Smooth muscle cell of the brain vasculature (primary cell): Measurements from ENCODE around the gene DPYSL4.

ENCODE experiments used
- DNase-seq: peaks from one replicate; pipeline ENCODE4 v3.0.0-alpha.2; 2012; ENCODE audit warnings: low read depth, low spot score

The DPYSL4 gene

DNA sequence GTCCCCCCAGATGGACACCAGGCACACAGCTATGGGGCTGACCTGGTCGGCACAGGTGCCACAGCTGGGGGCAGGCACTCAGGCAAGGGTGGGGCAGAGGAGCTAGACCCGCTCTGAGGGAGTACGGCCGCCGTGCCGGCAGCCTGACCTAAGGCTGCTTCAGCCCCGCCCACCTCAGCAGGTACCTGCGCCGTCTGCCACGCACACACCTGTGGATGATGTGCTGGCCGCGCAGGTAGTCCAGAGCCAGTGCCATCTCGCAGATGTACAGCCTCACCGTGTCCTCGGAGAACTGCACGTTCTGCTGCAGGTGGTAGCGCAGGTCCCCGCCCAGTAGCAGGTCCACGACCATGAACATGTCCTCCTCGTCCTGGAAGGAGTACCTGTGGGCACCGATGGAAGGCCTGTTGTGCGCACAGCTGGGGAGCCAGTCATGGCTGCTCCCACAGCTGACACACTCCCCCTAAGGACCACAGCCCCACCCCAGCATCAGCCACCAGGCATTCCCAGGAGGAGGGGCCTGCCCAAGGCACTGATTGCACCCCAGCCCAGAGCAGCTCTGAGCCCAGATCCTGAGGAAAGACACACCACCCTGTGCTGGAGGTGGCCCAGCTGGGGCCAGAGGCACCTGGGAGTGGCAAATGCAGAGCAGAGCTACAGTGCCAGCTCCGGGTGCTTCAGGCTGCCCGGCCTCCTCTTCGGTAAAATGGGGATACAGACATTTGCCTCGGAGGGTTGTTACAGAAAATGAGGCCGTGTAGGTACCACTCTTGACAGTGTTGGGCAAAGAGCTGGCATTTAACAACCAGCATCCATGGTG is 40.0 kb downstream of the DPYSL4 start:
- no peak for DNase-seq

- no peak for DNase-seq
Measured at GRCh38 chr10:132227851-132228390, 41.2 kb downstream of the DPYSL4 start.

DNA sequence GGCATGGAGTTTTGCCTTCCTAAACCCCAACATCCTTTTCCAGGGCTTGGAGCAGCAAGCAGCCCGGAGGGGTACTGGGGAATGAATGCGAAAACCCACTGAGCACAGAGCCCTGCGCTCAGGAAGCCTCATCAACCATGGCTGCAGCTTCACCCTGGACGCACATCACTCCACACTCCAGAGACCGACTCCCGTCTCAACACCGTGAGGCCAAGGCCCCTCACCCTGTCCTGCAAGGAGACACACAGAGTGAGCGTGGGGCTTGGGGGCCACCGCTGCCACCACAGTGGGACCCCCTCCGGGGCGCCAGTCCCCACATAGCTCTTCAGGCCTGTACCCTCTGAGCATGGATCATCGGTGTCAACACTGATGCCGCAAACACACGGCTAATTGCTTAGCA is 41.9 kb downstream of the DPYSL4 start:
- DNase-seq: no peak

GRCh38 chr10:132229096-132229495 is 42.3 kb downstream of the DPYSL4 start:
- no peak for DNase-seq

DNA sequence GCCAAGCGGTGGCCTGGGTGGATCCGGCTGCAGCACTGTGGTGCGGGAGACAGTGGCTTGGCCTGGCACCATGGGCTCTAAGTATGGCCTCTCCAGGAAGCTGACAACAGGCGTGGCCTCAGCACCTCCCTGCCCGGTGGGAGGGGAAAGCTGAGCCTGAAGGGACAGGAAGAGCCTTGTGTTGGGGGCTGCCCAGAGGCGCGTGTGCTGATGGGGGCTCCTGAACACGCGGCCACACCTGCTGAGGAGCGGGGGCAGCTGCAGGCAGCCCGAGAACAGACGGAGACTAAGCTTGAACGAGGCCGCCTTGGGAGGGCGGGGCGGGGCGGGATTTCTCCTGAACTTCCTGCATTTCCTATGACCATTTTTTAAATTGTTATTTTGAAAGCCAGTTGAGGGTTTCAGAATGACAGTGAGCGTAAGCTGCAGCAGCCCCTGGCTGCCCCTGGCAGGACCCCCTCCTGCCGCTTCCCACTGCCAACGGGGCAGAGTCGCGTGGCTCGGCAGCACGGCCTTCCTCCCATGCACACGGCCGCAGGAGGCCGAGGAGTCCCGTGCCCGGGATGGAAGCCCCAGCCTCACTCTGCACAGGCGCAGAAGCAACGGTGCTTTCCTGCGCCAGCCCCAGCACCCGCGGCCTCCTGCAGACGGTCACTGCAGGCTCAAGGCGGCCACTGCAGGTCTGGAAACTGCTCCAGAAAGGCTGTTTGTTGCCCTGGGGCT is 43.2 kb downstream of the DPYSL4 start:
- no peak for DNase-seq

GRCh38 chr10:132230557-132231210 is 43.9 kb downstream of the DPYSL4 start:
- no peak for DNase-seq

- no peak for DNase-seq
Measured at GRCh38 chr10:132231656-132232022, 44.9 kb downstream of the DPYSL4 start.

DNA sequence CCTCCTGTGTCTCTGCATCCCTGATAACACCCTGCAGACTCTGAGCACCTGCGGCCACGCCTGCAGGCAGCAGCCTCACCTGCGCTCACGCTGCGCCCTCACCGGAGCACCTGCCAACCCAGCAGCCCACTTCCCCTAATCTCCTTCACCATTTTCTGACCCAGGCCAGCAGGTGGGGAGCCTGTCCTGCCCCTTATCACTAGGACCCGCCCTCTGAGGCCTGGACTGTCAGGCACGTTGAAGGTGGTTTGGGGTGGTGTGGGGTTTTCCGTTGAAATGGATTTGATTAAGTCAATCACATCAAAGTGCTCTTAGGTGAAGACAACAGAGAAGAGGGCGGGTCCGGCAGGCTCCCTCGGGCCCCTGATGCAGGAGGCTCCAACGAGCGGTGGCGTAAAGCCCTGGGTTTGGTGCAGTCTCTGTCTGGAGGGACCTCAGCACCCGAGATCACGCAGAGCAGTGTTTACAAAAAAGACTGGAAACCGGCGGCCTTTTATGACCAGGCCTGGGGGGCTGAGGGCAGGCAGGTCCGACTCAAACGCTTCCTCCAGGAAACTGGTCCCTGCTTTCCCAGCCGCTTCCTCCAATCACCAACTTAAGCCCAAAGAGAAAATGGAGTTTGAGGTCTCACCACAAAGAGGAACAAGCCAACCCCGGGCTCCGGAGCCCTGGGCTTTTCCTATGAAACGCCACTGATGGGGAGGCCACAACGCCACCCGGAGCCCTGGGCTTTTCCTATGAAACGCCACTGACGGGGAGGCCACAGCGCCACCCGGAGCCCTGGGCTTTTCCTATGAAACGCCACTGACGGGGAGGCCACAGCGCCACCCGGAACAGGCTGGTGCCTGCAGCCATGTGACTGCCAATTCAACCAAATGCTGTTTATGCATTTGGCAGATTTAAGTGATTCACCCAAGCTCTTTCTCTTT is 45.5 kb downstream of the DPYSL4 start:
- DNase-seq: no peak

DNA sequence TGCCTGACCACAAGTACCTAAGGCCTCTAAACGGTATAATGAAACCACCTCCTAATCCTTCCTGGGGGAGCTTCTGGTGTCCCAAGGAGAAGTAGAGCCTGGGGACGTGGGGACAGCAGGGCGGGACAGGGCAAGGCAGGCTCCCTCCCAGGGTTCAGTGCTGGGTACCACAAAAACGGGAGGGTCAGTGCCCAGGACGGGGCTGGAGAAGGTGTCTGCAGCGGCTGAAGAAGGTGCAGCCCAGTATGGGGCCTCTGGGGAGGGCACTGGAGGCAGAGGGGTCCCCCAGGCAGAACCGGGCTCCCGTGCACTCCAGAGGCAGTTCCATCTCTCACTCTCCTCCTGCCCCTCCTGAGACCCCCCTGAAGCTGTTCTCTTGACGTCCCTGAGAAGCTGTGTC is 46.2 kb downstream of the DPYSL4 start:
- DNase-seq: no peak

DNA sequence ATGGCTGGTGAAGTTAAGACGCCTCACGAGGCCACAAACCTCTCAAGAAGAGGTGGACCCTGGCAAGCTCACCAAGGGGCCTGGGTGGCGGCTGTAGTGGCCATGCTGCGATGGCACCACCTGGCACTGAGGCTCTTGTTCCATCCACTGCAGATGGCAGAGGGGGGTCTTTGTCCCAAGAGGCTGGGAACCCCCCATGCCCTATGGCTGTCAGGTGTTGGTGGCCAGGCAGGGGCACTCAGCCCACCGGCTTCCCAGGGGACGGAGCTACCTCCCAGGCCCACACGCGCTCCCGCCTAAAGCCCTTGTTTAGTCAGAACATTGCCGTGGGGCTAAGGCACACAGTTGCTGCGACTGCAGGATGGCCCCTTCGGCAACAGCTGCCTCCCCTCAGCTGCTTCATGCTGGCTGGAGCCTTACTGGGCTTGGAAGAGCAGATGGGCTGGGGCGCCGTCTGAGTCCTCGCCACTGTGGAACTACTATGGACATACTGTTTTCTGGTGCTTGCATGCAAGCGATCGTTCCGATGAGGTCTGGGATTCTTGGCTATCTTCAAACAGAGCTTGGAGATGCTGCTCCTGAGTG is 46.8 kb downstream of the DPYSL4 start:
- DNase-seq: no peak

DNA sequence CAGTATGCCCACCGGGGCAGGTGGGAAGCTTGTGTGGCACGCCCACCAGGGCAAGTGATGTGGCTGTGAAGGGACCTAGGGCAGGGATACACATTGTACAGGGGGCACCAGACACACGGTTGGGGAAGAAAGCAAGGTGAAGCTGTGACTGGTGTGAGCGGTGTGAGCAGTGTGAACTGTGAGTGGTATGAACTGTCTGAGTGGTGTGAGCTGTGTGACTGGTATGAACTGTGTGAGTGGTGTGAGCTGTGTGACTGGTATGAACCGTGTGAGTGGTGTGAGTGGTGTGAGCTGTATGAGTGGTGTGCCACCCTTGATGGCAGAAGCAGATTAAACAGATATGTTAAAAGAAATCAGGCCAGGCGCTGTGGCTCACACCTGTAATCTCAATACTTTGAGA is 48.1 kb downstream of the DPYSL4 start:
- no peak for DNase-seq

GRCh38 chr10:132236161-132236560 is 49.4 kb downstream of the DPYSL4 start:
- no peak for DNase-seq

GRCh38 chr10:132236881-132237280 is 50.1 kb downstream of the DPYSL4 start:
- no peak for DNase-seq

GRCh38 chr10:132237396-132237795 is 50.6 kb downstream of the DPYSL4 start:
- DNase-seq: no peak

DNA sequence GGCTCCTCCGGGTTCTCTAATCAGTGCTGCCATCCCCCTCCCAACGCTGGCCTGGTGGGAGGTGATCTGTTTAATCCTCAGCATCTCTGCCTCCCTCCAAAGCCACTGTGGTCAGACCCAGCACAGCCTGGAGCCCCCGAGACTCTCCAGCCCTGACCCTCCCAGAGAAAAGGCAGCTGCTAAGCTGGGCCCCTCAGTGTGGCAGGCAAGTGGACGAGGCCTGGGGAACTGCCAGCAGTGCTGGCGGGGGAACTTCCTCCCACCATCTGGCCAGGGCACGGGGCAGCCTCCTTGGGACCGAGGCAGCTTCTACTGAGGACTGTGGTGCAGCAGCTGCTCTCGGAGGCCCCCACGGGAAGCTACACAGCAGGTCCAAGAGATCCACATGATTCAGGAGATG is 51.1 kb downstream of the DPYSL4 start:
- DNase-seq: no peak

DNA sequence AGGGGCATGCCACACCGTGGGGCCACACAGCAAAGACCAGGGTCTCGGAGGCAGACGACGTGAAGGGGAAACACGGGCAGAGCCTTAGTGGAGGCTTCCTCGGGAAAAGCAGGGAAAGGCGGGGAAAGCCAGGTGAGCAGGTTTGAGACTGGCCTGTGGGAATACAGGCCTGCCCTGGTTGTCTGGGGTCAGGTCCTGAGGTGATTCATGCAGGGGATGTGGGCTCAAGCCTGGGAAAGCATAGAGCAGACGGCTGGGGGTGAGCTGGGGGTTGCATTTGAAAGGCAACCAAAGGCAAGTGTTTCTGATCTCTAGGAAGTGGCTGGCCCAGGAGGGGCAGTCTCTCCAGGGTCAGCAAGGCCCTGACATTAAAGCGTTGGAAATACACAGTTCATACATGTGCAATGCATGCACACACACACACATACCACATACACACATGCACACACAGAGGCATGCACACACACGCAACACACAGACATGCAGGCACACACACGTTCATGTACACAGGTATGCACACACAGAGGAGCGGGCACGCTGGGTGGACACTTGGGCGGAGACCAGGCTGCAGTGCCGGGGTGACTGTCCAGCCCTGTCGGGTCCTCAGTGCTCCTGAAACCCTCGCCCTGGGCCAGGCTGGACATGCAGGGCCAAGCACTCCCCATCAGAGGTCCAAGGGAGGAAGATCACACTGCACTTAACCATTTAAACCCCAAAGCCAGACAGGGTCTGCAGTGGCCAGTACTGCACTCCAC is 51.8 kb downstream of the DPYSL4 start:
- DNase-seq: no peak

DNA sequence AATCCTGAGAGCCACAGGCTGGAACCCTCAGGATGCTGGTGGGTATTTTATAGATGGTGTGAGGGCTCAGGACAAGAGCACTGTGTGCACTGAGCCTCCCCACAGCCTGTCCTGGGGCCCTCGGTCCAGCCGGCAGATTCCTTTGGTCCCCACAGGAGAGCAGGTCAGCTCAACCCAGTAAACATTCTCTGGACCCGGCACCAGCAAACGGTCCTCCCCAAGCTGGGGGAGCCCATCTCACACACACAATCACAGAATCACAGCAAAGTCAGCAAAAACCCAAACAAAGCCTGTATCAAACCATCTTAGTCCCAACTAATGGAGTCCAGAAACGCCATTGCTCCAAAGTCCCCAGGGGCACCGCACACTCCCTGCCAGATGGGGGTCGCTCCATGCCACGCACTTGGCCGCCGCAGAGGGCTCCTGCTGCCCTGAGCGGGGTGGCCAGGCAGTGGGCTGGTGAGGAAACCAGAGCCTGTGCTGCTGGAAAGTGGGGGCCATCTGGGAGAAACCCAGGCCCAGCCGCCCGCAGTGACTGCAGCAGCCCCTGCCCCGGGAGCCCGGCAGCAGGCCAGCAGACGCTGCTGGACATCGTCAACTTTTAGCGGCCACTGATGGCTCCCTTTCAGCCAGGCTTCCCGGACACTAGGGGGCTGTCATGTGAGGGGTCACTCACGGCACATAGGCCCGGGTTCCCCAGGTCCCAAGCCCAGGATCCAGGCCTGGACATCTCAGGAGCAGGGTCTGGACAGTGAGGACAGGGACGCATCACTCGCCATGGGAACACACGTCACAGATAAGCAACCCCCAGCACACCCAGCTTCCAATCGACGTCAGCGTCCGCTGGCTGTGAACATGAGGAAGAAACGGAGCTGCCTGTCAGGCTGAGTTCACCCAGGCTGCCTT is 52.6 kb downstream of the DPYSL4 start:
- DNase-seq: no peak

- DNase-seq: no peak
Measured at GRCh38 chr10:132240156-132240555, 53.4 kb downstream of the DPYSL4 start.

- no peak for DNase-seq
Measured at GRCh38 chr10:132240581-132240980, 53.8 kb downstream of the DPYSL4 start.
